HepG2 (cell line): ENCODE data around the gene MFRP. TPM values are rescaled to one million over a fixed set of nuclear protein-coding genes. Genes with fewer than 3 reads are reported as not detected.

ENCODE experiments used
- BRCA1 ChIP-seq: sonication (generic); formaldehyde crosslinking; IDR thresholded peaks from 2 replicates; pipeline ENCODE4 v1.4.0; 2020; ENCODE audit warnings: missing genetic modification reagents
- EP300 ChIP-seq, 3 experiments: sonication (generic) in 1 of 3; formaldehyde crosslinking in 1 of 3; IDR thresholded peaks; 2 replicates each; pipeline versions ENCODE4 v1.5.1 to v1.6.1; 2011 to 2020; ENCODE audit warnings: low read depth in 2 of 3, low read length in 2 of 3, borderline replicate concordance in 1 of 3, improper control_type of control experiment in 1 of 3, mild to moderate bottlenecking in 1 of 3, missing genetic modification reagents in 1 of 3, moderate library complexity in 1 of 3
- SMYD3 ChIP-seq: sonication (generic); formaldehyde crosslinking; IDR thresholded peaks from 2 replicates; pipeline ENCODE4 v1.8.1; 2023; ENCODE audit warnings: mild to moderate bottlenecking, missing genetic modification reagents
- TBX2 ChIP-seq: sonication (generic); formaldehyde crosslinking; IDR thresholded peaks from 2 replicates; pipeline ENCODE4 v1.5.0; 2020; ENCODE audit warnings: missing genetic modification reagents, mild to moderate bottlenecking, borderline replicate concordance
- ZNF317 ChIP-seq: sonication (generic); formaldehyde crosslinking; IDR thresholded peaks from 2 replicates; pipeline ENCODE4 v1.5.0; 2020; ENCODE audit warnings: mild to moderate bottlenecking, missing genetic modification reagents
- ZNF337 ChIP-seq: sonication (generic); formaldehyde crosslinking; IDR thresholded peaks from 2 replicates; pipeline ENCODE4 v1.5.1; 2020; ENCODE audit warnings: missing genetic modification reagents, low read depth, mild to moderate bottlenecking, borderline replicate concordance
- ZNF407 ChIP-seq: sonication (generic); formaldehyde crosslinking; IDR thresholded peaks from one replicate; pipeline ENCODE4 v1.5.1; 2020; ENCODE audit warnings: mild to moderate bottlenecking, missing genetic modification reagents; ENCODE audit errors: not compliant biosample characterization
- ZNF639 ChIP-seq: conservative IDR thresholded peaks from 2 replicates; pipeline ENCODE4 v1.6.1; 2018; ENCODE audit warnings: missing genetic modification reagents
- polyA plus RNA-seq, 8 experiments: library from polyadenylated mRNA; depleted of rRNA in 3 of 8; stranded (reverse) in 7 of 8; unstranded in 1 of 8; fragments of >200 nt; fragmentation: Illumina TruSeq in 4 of 8; extraction: Trizol in 4 of 8; gene quantifications; 2 replicates each; pipeline versions ENCODE4 v1.2.1 to v1.2.3, GENCODE V29; 2011 to 2016; ENCODE audit warnings: low read depth in 4 of 8, missing spikeins in 1 of 8, mixed read lengths in 1 of 8; ENCODE audit not compliant: insufficient read depth in 1 of 8
- total RNA-seq, 5 experiments: library from RNA; depleted of rRNA; stranded (reverse); fragments of >200 nt; fragmentation: Illumina TruSeq; extraction: Trizol; gene quantifications; 2 replicates each; pipeline ENCODE4 v1.2.3, GENCODE V29; 2016; ENCODE audit warnings: low read depth in 1 of 5
- TF ChIP-seq, protein P1 (sequence below): sonication (generic); formaldehyde crosslinking; IDR thresholded peaks from 2 replicates; pipeline ENCODE4 v1.4.0; 2020; ENCODE audit warnings: mild to moderate bottlenecking, missing genetic modification reagents

The MFRP gene
- total and polyA plus RNA-seq, 2 of the 13 experiments (the other 11 are each of a cell fraction or from before 2014, with no cell fraction given): not detected

- TF ChIP-seq ZNF407 (CRISPR knock-in tag) (no peak), ZNF639 (CRISPR knock-in tag) (no peak), ZNF337 (CRISPR knock-in tag) (no peak), ZNF317 (CRISPR knock-in tag) (0 out of 2 replicates have a peak, but pooled peaks have one; percentile 35), BRCA1 (CRISPR knock-in tag) (no peak; the same call in 1 of the 2 replicates), SMYD3 (CRISPR knock-in tag) (no peak), EP300 (IDR thresholded peaks at IDR 0.05; ENCODE audit: low read depth in 2 of 2, low read length in 2 of 2) (no peak), EP300 (CRISPR knock-in tag; IDR thresholded peaks at IDR 0.05; ENCODE audit: borderline replicate concordance) (no peak), TBX2 (CRISPR knock-in tag) (peak; percentile 43; the same call in 1 of the 2 replicates)
- TF ChIP-seq, protein P1, sequence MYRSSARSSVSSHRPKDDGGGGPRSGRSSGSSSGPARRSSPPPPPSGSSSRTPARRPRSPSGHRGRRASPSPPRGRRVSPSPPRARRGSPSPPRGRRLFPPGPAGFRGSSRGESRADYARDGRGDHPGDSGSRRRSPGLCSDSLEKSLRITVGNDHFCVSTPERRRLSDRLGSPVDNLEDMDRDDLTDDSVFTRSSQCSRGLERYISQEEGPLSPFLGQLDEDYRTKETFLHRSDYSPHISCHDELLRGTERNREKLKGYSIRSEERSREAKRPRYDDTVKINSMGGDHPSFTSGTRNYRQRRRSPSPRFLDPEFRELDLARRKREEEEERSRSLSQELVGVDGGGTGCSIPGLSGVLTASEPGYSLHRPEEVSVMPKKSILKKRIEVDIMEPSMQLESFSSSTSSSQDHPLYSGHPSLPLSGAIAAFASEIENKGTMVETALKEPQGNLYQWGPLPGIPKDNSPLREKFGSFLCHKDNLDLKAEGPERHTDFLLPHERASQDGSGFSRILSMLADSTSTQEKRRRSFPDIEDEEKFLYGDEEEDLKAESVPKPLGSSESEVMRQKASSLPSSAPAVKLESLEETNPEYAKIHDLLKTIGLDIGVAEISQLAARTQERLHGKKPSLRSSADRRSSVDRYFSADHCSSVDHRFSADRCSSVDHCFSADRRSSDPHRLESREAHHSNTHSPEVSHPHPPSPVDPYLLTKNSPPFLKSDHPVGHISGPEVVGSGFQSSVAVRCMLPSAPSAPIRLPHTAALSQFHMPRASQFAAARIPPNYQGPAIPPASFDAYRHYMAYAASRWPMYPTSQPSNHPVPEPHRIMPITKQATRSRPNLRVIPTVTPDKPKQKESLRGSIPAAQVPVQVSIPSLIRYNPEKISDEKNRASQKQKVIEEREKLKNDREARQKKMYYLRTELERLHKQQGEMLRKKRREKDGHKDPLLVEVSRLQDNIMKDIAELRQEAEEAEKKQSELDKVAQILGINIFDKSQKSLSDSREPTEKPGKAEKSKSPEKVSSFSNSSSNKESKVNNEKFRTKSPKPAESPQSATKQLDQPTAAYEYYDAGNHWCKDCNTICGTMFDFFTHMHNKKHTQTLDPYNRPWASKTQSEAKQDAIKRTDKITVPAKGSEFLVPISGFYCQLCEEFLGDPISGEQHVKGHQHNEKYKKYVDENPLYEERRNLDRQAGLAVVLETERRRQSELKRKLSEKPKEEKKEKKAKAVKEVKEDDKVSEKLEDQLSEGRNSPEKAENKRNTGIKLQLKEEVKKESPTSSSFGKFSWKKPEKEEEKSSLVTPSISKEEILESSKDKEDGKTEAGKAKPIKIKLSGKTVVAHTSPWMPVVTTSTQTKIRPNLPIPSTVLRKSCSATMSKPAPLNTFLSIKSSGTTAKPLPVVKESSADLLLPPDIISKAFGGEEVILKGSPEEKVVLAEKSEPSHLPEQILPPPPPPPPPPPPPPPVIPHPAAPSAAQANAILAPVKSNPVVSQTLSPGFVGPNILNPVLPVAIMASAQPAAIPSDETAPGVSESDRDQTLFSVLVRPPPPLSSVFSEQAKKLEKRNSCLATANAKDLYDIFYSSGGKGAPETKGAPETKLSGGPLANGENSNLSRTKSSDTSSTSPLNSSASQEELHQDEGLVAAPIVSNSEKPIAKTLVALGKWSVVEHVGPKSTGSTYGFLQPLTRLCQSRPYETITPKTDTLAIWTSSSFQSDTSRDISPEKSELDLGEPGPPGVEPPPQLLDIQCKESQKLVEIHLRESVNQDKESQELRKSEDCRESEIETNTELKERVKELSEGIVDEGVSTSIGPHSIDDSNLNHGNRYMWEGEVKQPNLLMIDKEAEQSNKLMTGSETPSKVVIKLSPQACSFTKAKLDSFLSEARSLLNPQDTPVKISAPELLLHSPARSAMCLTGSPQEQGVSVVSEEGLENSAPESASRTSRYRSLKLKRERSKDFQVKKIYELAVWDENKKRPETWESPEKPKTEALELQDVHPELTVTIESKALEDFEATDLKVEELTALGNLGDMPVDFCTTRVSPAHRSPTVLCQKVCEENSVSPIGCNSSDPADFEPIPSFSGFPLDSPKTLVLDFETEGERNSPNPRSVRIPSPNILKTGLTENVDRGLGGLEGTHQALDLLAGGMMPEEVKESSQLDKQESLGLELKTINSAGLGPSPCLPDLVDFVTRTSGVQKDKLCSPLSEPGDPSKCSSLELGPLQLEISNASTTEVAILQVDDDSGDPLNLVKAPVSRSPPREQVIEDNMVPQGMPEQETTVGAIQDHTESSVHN: no peak
Observed at GRCh38 chr11:119334174-119334930, 12.2 kb downstream of the MFRP start, which contains the start of gene RNF26 (continued).
